Type B pancreatic cell (in vitro differentiated cells): Measurements from ENCODE around the gene EVA1B. TPM values are rescaled to one million over a fixed set of nuclear protein-coding genes. Genes with fewer than 3 reads are reported as not detected.

Experiments
- DNase-seq: peaks from one replicate; pipeline ENCODE4 v3.0.0; 2021; ENCODE audit warnings: mixed read lengths; ENCODE audit not compliant: unreplicated experiment; ENCODE audit errors: extremely low spot score
- H3K27ac Mint-ChIP-seq: 2 replicates; pipeline ENCODE4 v1.8.0; 2021; ENCODE audit warnings: mild to moderate bottlenecking, mixed read lengths
- H3K27me3 Mint-ChIP-seq: 2 replicates; pipeline ENCODE4 v1.8.0; 2021; ENCODE audit warnings: mixed read lengths
- H3K36me3 Mint-ChIP-seq: 2 replicates; pipeline ENCODE4 v1.8.0; 2021; ENCODE audit warnings: mixed read lengths
- H3K4me1 Mint-ChIP-seq: one replicate; pipeline ENCODE4 v1.8.0; 2021; ENCODE audit warnings: mixed read lengths; ENCODE audit not compliant: unreplicated experiment
- H3K4me3 Mint-ChIP-seq: 2 replicates; pipeline ENCODE4 v1.8.0; 2021; ENCODE audit warnings: mild to moderate bottlenecking, mixed read lengths
- H3K9me3 Mint-ChIP-seq: 2 replicates; pipeline ENCODE4 v1.8.0; 2021; ENCODE audit warnings: mixed read lengths
- total RNA-seq: library from RNA; stranded (reverse); gene quantifications from 2 replicates; pipeline ENCODE4 v1.2.1, GENCODE V29; 2021; ENCODE audit warnings: low replicate concordance
- TF ChIP-seq, protein P1 (sequence below): fragments of 200-600 bp; sonication (generic); conservative IDR thresholded peaks from 2 replicates; pipeline ENCODE4 v1.5.0; 2021; ENCODE audit warnings: antibody characterized with exemption, mild to moderate bottlenecking

Gene EVA1B
- total RNA-seq, 1 donor from 2014 or later = 39.5 TPM

- DNase-seq = no peak
- no peaks in the 10 kb centered on the region for H3K9me3 Mint-ChIP-seq
- H3K4me3 Mint-ChIP-seq = no peak overlapping the region
- H3K36me3 Mint-ChIP-seq = peaks cover 33% of the 10 kb centered on the region
- H3K27ac Mint-ChIP-seq = peak overlapping the region; percentile 79
- H3K4me1 Mint-ChIP-seq = peaks cover 15% of the 10 kb centered on the region
- peaks cover 2% of the 10 kb centered on the region for H3K27me3 Mint-ChIP-seq
- TF ChIP-seq, protein P1, sequence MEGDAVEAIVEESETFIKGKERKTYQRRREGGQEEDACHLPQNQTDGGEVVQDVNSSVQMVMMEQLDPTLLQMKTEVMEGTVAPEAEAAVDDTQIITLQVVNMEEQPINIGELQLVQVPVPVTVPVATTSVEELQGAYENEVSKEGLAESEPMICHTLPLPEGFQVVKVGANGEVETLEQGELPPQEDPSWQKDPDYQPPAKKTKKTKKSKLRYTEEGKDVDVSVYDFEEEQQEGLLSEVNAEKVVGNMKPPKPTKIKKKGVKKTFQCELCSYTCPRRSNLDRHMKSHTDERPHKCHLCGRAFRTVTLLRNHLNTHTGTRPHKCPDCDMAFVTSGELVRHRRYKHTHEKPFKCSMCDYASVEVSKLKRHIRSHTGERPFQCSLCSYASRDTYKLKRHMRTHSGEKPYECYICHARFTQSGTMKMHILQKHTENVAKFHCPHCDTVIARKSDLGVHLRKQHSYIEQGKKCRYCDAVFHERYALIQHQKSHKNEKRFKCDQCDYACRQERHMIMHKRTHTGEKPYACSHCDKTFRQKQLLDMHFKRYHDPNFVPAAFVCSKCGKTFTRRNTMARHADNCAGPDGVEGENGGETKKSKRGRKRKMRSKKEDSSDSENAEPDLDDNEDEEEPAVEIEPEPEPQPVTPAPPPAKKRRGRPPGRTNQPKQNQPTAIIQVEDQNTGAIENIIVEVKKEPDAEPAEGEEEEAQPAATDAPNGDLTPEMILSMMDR = no peak
These were observed 19.6 kb downstream of the EVA1B start for GRCh38 chr1:36303650-36304360.

DNA sequence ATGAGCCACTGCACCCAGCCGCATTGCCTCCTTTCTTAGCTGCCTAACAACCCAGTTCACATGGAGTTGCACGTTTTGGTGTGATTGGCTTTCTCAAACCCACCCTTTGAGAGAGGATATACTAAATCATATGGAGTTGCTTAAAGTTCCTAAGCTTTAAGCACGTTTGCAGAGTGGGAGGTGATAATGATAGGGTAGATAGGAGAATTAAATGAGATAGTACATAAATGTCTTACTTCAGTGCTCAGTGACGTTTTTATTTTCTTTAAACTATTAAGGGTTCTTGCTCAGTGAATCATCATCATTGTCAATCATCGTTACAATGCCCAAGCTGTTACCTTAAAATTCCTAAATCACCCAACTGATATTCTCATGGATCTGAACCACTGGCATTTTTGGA is 20.2 kb downstream of the EVA1B start:
- TF ChIP-seq, protein P1 = no peak
- DNase-seq = no peak
- peak overlapping the region; percentile 79 for H3K27ac Mint-ChIP-seq
- peaks cover 33% of the 10 kb centered on the region for H3K36me3 Mint-ChIP-seq
- peaks cover 15% of the 10 kb centered on the region for H3K4me1 Mint-ChIP-seq
- H3K27me3 Mint-ChIP-seq = peaks cover 2% of the 10 kb centered on the region
- H3K9me3 Mint-ChIP-seq = no peaks in the 10 kb centered on the region
- no peak overlapping the region for H3K4me3 Mint-ChIP-seq

DNA sequence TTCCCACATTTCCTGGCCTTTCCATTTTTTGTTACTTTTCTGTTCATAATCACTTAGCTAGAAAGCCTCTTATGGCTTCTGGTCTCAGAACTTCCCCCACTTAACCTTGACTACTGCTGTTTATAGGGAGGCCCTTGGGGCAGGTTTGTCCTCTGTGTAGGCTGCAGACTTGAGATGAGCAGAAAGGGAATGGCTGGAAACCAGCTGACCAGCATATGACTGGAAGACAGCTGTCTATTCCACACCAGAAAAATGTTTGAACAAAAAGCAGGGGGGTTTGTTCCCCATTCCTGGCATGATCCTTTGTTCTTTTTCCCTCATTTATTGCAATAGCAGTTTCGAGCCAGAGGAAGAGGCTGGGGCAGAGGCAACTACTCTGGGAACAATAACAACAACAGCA is 22.2 kb downstream of the EVA1B start:
- no peak for DNase-seq

DNA sequence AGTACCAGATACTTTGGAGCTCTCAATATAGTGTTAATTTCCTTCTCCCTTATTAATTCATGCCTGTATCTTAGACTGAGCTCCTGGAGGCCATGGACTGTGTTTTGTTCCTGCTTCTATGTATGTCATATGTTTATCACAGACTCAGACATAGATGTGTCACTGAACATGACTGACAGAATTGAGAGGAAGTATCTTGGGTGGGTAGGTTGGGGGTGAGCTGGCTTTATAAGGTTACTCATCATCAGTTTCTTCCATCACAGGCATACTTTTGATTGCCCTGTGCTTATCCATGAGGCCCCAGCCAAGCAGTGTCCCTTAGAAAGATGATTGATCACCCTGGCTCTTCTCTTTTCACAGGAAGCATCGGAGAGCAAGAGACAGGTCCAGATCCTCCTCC is 22.9 kb downstream of the EVA1B start:
- no peaks in the 10 kb centered on the region for H3K9me3 Mint-ChIP-seq
- DNase-seq = no peak
- H3K4me3 Mint-ChIP-seq = no peak overlapping the region
- TF ChIP-seq, protein P1 = no peak
- H3K27me3 Mint-ChIP-seq = no peaks in the 10 kb centered on the region
- peaks cover 10% of the 10 kb centered on the region for H3K4me1 Mint-ChIP-seq
- H3K36me3 Mint-ChIP-seq = peaks cover 36% of the 10 kb centered on the region
- peak overlapping the region; percentile 79 for H3K27ac Mint-ChIP-seq

More for the DNA sequence above, 22.2 kb downstream of the EVA1B start:
- Mint-ChIP-seq H3K36me3 (peaks cover 36% of the 10 kb centered on the region), H3K4me1 (peaks cover 10% of the 10 kb centered on the region), H3K4me3 (no peak overlapping the region), H3K27me3 (no peaks in the 10 kb centered on the region), H3K9me3 (no peaks in the 10 kb centered on the region), H3K27ac (peak overlapping the region; percentile 32)
- TF ChIP-seq, protein P1 = no peak

DNA sequence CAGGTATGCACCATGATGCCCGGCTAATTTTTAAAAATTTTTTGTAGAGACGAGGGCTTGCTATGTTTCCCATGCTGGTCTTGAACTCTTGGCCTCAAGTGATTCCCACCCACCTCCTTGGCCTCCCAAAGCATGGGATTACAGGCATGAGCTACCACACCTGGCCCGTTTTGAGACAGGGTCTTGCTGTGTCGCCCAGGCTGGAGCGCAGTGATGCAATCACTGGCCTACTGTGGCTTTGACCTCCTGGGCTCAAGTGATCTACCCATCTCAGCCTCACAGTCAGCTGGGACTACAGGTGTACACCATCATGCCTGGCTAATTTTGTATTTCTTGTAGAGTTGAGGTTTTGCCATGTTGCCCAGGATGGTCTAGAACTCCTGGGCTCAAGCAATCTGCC is 24.8 kb downstream of the EVA1B start:
- Mint-ChIP-seq H3K36me3 (peaks cover 42% of the 10 kb centered on the region), H3K9me3 (no peaks in the 10 kb centered on the region)

More for the DNA sequence above, 24.8 kb downstream of the EVA1B start:
- Mint-ChIP-seq H3K27me3 (no peaks in the 10 kb centered on the region), H3K4me1 (peaks cover 5% of the 10 kb centered on the region), H3K27ac (no peak overlapping the region), H3K4me3 (no peak overlapping the region)
- TF ChIP-seq, protein P1 = no peak
- no peak for DNase-seq
